GM12878 (cell line): ENCODE results near the gene ADIG.

Source experiments
- CBX5 ChIP-seq: sonication (generic); IDR thresholded peaks from 2 replicates; pipeline ENCODE4 v1.6.1; 2016; ENCODE audit warnings: low read depth, moderate library complexity, mild to moderate bottlenecking, inconsistent platforms
- CHD2 ChIP-seq: IDR thresholded peaks from 2 replicates; pipeline ENCODE4 v1.6.1; 2011; ENCODE audit warnings: low read depth, low read length, improper control_type of control experiment, borderline replicate concordance
- CREB1 ChIP-seq: IDR thresholded peaks from 2 replicates; pipeline ENCODE4 v1.6.1; 2012; ENCODE audit warnings: low read depth, mild to moderate bottlenecking, inconsistent platforms
- HDAC2 ChIP-seq: fragments of 200-600 bp; sonication (generic); IDR thresholded peaks from 2 replicates; pipeline ENCODE4 v1.6.1; 2017
- POLR2AphosphoS5 ChIP-seq: IDR thresholded peaks from 2 replicates; pipeline ENCODE4 v1.6.1; 2011; ENCODE audit warnings: mild to moderate bottlenecking, low read length, inconsistent platforms
- RFX5 ChIP-seq: IDR thresholded peaks from 2 replicates; pipeline ENCODE4 v1.6.1; 2011; ENCODE audit warnings: low read depth, low read length, improper control_type of control experiment
- SREBF2 ChIP-seq: IDR thresholded peaks from 2 replicates; pipeline ENCODE4 v1.6.1; 2012; ENCODE audit warnings: mild to moderate bottlenecking, low read length
- ZNF384 ChIP-seq: IDR thresholded peaks from 2 replicates; pipeline ENCODE4 v1.6.1; 2012; ENCODE audit warnings: low read depth, mild to moderate bottlenecking, low read length, improper control_type of control experiment, borderline replicate concordance
- TF ChIP-seq, protein P1 (sequence below), 3 experiments: IDR thresholded peaks in 2 of 3; conservative IDR thresholded peaks in 1 of 3; 2 replicates each; pipeline ENCODE4 v1.5.1; 2011; ENCODE audit warnings: low read depth in 3 of 3, low read length in 3 of 3, mild to moderate bottlenecking in 3 of 3, control low read depth in 2 of 3, moderate library complexity in 2 of 3, inconsistent platforms in 1 of 3, mixed read lengths in 1 of 3; ENCODE audit not compliant: control insufficient read depth in 2 of 3, insufficient read depth in 1 of 3; ENCODE audit errors: extremely low read depth in 1 of 3
- TF ChIP-seq, protein P2 (sequence below): IDR thresholded peaks from 2 replicates; pipeline ENCODE4 v1.6.1; 2012; ENCODE audit warnings: mild to moderate bottlenecking, low read depth, low read length
- TF ChIP-seq, protein P3 (sequence below): IDR thresholded peaks from 2 replicates; pipeline ENCODE4 v1.6.1; 2012; ENCODE audit warnings: low read depth, low read length, improper control_type of control experiment

DNA sequence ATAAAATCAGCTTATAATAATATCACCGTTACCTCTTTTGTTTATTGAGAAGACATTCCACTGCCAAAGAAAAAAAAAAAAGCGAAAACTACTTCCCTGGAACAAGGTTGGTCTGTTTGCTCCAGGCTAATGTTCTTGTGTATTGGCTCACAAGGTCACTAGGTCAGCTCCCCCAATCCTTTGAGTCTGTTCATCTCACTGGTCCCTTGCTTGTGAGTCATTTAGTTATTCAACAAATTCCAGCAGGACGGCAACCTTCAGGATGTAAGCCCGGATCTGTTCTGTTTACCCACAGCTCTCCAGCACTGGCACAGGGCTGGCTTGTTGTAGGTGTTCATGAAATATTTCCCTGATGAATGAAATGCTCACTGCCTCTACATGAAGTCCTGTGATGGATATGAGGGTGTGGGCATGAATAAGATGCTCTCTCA, 23.9 kb downstream of the ADIG start:
- TF ChIP-seq CBX5, result no peak
- TF ChIP-seq, protein P1, sequence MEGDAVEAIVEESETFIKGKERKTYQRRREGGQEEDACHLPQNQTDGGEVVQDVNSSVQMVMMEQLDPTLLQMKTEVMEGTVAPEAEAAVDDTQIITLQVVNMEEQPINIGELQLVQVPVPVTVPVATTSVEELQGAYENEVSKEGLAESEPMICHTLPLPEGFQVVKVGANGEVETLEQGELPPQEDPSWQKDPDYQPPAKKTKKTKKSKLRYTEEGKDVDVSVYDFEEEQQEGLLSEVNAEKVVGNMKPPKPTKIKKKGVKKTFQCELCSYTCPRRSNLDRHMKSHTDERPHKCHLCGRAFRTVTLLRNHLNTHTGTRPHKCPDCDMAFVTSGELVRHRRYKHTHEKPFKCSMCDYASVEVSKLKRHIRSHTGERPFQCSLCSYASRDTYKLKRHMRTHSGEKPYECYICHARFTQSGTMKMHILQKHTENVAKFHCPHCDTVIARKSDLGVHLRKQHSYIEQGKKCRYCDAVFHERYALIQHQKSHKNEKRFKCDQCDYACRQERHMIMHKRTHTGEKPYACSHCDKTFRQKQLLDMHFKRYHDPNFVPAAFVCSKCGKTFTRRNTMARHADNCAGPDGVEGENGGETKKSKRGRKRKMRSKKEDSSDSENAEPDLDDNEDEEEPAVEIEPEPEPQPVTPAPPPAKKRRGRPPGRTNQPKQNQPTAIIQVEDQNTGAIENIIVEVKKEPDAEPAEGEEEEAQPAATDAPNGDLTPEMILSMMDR (IDR thresholded peaks at IDR 0.05 in 2 of 3, conservative IDR thresholded peaks at IDR 0.05 in 1 of 3; ENCODE audit: control insufficient read depth in 2 of 3, extremely low read depth in 1 of 3, insufficient read depth in 1 of 3, low read depth in 3 of 3, low read length in 3 of 3), result no peak
- TF ChIP-seq POLR2AphosphoS5, result no peak
- TF ChIP-seq ZNF384, result no peak
- TF ChIP-seq CHD2, result no peak
- TF ChIP-seq, protein P2, sequence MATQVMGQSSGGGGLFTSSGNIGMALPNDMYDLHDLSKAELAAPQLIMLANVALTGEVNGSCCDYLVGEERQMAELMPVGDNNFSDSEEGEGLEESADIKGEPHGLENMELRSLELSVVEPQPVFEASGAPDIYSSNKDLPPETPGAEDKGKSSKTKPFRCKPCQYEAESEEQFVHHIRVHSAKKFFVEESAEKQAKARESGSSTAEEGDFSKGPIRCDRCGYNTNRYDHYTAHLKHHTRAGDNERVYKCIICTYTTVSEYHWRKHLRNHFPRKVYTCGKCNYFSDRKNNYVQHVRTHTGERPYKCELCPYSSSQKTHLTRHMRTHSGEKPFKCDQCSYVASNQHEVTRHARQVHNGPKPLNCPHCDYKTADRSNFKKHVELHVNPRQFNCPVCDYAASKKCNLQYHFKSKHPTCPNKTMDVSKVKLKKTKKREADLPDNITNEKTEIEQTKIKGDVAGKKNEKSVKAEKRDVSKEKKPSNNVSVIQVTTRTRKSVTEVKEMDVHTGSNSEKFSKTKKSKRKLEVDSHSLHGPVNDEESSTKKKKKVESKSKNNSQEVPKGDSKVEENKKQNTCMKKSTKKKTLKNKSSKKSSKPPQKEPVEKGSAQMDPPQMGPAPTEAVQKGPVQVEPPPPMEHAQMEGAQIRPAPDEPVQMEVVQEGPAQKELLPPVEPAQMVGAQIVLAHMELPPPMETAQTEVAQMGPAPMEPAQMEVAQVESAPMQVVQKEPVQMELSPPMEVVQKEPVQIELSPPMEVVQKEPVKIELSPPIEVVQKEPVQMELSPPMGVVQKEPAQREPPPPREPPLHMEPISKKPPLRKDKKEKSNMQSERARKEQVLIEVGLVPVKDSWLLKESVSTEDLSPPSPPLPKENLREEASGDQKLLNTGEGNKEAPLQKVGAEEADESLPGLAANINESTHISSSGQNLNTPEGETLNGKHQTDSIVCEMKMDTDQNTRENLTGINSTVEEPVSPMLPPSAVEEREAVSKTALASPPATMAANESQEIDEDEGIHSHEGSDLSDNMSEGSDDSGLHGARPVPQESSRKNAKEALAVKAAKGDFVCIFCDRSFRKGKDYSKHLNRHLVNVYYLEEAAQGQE, result no peak
- TF ChIP-seq, protein P3, sequence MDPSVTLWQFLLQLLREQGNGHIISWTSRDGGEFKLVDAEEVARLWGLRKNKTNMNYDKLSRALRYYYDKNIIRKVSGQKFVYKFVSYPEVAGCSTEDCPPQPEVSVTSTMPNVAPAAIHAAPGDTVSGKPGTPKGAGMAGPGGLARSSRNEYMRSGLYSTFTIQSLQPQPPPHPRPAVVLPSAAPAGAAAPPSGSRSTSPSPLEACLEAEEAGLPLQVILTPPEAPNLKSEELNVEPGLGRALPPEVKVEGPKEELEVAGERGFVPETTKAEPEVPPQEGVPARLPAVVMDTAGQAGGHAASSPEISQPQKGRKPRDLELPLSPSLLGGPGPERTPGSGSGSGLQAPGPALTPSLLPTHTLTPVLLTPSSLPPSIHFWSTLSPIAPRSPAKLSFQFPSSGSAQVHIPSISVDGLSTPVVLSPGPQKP, result no peak
- no peak for TF ChIP-seq HDAC2
- TF ChIP-seq CREB1, result no peak
- TF ChIP-seq RFX5, result no peak
- no peak for TF ChIP-seq SREBF2
